Activated gamma-delta T cell (primary cell): ENCODE data around the gene LTB4R2.

ENCODE experiments used
- DNase-seq: peaks from one replicate; lab custom pipeline; 2025; lab: John Stamatoyannopoulos, UW

LTB4R2 gene

DNA sequence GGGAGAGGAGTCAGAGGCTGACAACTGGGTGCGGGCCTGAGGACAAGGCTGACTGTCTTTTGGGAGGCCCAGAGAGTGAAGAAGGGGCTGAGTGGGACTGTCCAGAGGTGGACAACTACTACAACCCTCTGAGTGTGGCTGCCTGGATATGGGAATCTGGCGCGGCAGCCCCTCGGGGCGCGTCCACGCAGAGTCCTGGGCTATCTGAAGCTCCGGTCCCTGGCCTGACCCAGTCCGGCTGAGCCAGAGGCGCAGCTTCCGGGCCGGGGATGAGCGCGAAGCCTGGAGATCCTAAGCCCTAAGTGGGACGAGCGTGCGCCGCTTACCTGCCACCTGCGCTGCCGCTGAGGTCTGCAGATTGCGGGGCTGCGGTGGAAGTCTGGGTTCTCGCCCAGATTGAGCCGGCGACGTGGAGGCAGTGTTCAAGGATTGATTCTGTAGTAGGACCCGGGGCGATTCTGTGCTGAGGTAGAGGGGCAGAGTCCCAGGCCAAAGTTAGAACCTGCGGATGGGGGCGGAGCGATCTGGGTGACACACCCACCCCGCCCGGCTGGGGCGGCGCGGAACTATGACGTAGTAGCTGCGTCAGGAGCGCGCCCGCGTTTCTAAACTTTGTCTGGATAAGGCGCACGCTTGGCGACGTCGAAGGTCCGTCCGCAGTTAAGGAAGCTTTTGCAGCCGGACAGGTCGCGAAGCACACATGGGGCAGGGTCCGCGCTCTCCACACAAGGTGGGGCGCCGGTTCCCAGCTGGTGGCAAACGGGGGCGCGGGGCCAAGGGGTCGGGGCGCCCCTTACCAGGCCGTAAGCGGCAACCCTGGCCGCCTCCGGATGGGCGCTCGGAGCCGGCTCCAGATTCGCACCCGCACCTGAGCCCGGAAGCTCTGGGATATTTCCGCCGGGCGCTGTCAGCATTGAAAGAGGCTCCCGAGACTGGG, 10.4 kb upstream of the LTB4R2 start, which contains the start of the genes DHRS1 and NOP9:
TSS of gene DHRS1 (minus strand) at position 526 of the 937 bp plus-strand sequence. CDS start 674 bp downstream, outside the sequence.
TSS of gene NOP9 (plus strand) at position 596 of the 937 bp plus-strand sequence. CDS start at position 701, 105 bp downstream.
- peak; percentile 87 for DNase-seq

- no peak for DNase-seq
Measured at GRCh38 chr14:24300326-24300980, 9.5 kb upstream of the LTB4R2 start.

DNA sequence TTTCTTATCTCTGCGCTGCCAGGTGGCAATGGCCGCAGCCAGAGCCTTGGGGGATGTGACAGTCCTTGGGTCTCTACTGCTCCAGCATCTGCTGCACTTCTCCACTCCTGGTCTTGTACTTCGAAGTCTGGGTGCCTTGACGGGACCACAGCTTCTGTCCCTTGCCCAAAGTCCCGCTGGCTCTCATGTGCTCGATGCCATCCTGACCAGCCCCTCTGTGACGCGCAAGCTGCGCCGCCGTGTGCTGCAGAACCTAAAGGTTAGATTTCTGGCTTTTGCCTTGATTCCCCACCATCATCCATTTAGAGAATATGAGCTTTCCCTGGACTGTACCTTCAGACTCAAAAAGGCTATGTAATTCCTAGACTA, 5.9 kb upstream of the LTB4R2 start:
- DNase-seq, result no peak

DNA sequence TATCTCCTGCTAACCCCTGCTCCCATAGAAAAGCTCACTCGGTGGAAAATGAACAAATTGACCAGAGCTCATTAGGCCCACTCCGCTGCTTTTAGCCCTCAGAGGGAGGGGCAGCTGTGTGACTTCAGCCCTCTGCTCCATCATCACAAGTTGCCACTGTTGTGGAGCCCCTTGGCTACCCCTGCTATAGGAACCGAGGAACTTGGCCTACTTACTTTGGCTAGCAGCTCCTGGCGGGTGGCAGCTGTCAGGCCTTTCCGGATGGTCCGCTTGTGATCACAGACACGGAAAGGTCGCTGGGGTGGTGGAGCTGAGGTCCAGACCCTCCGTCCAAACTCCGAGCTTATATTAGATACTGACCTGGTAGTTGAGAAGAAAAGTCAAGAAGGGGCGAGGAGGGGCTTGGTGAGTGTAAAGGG, 2.8 kb upstream of the LTB4R2 start:
- no peak for DNase-seq

DNA sequence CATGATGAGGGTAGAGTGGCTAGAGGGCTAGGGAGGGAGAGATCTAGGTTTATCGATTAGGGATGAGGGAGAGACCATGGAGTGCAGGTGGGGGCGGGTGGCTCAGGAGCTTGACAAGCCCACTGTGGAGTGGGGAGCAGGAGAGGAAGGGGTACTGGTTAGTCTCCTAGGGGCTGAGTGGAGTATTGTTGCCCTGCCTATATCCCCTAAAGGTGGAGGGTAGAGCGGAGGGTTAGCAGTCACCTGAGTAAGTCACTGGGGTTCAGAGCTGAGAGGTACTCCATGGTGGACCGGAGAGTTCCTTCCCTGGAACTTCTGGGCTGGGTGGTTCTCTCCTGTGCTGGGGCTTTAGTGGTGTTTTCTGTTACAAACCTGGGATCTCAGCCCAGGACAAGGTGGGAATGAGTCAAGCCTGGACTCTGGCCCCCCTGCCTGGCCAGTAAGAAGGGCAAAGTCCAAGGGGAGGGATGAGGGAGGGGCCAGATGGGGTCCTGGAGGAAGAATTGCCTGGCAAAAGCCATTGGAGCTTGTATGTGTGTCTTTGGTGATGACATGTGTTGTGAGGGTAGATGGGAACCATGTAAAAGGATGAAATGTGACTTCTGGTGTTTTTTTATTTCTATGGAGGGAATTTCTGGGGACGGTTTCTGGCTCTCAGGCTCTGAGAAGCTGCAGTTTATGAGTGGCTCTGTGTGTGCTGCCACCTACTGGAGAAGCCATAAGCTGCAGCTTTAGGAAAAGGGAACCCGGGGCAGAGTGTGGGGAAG, 2.2 kb upstream of the LTB4R2 start, which contains the start of gene CIDEB:
TSS of gene CIDEB (minus strand) at position 403 of the 767 bp plus-strand sequence. CDS start at position 284, 119 bp downstream.
- DNase-seq, result no peak

- no peak for DNase-seq
Measured at GRCh38 chr14:24308342-24309124, 1.4 kb upstream of the LTB4R2 start.

DNA sequence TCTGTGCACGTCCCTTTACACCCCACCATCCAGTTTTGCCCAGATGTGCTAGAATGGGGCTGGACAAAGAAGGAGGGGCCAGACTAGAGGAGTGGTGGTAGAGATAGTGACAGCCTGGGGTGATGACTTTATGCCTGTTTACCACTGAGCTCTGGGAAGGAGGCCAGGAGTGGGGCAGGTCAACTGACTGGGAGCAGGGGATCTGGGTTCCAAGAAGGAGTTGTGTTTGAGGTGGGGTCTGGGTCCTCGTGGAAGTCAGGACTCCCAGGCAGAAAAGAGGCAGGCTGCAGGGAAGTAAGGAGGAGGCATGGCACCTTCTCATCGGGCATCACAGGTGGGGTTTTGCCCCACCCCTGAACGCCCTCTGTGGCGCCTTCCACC, 315 bp downstream of the LTB4R2 start:
- no peak for DNase-seq

DNA sequence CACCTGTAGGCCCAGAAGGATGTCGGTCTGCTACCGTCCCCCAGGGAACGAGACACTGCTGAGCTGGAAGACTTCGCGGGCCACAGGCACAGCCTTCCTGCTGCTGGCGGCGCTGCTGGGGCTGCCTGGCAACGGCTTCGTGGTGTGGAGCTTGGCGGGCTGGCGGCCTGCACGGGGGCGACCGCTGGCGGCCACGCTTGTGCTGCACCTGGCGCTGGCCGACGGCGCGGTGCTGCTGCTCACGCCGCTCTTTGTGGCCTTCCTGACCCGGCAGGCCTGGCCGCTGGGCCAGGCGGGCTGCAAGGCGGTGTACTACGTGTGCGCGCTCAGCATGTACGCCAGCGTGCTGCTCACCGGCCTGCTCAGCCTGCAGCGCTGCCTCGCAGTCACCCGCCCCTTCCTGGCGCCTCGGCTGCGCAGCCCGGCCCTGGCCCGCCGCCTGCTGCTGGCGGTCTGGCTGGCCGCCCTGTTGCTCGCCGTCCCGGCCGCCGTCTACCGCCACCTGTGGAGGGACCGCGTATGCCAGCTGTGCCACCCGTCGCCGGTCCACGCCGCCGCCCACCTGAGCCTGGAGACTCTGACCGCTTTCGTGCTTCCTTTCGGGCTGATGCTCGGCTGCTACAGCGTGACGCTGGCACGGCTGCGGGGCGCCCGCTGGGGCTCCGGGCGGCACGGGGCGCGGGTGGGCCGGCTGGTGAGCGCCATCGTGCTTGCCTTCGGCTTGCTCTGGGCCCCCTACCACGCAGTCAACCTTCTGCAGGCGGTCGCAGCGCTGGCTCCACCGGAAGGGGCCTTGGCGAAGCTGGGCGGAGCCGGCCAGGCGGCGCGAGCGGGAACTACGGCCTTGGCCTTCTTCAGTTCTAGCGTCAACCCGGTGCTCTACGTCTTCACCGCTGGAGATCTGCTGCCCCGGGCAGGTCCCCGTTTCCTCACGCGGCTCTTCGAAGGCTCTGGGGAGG, 985 bp downstream of the LTB4R2 start, which contains the start of gene LTB4R:
TSS of gene LTB4R (plus strand) at position 857 of the 959 bp plus-strand sequence. CDS start 4,150 bp downstream, outside the sequence.
- DNase-seq, result peak; percentile 66

DNA sequence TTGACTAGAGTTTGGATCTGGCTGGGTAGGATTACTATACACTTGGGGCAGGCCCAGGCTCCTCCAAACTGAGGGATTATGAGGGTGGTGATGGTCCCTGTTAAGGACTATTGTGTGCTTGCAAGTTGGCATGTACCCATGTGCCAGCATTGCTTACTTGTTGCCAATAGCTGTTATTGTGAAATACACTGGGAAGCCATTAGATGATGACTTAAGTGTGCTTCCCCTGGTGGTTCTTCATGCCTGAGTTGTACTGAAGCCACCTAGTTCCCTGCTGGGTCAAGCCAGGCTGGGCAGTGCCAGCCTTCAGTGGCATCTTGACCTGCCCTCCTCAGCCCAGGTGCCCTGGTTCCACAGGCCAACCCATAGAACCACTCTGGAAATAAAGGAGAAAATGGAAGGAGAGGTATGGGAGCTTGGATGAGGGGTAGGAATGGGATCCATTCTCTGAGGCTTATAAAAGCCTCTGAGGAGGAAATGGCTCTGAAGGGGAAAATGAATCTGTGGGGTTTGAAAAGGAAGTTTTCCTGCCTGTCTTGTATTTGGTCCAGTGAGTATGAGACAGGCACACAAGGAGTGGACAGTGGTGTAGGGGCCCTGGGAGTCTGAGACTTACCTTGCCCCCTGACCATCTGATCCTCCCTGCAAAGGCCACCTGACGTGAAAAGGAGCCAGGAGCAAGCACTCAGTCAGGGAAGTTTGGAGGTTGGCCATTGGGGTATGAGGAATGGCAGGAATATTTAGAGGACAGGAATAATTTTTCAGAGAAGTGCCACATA, 2.1 kb downstream of the LTB4R2 start:
- DNase-seq, result no peak

GRCh38 chr14:24312736-24313507, 3.0 kb downstream of the LTB4R2 start:
- no peak for DNase-seq

GRCh38 chr14:24313913-24314312, 4.0 kb downstream of the LTB4R2 start:
- no peak for DNase-seq

DNA sequence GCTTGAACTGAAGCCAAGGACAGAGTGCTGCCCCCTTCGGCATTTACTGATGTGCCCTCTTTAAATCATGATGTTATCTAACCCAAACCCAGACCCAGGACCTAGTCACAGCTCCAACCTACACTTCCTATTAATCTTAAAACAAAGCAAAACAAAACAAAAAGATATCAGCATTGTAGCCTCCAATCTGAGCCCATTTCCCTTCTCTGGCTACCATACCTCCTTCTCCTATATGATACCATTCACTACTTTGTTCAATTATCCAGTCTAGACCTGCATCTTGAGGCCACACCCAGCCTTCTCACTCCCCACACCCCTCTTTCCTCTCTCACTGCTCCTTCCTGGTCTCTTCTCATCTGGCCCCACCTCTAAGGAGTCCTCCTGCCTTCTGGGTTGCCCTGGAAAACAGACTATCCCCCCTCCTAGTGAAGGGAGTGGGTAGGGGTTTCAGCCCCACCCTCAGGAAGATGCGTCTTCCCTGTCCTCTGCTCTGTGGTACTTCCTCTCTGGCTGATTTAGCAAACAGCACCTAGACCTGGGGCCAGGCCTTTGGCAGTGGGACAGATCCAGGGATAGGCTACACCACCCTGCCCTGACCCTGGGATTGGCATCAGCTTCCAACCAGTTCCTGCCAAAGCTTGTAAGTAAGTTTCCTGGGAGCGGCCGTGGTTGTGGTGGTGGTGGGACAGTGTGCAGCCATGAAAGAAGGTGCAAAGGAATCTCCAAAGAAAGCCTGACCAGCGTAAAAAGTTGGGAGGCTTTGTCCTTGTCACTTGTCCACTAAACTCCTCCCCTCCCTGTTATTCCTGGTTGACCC, 4.6 kb downstream of the LTB4R2 start:
- no peak for DNase-seq

DNA sequence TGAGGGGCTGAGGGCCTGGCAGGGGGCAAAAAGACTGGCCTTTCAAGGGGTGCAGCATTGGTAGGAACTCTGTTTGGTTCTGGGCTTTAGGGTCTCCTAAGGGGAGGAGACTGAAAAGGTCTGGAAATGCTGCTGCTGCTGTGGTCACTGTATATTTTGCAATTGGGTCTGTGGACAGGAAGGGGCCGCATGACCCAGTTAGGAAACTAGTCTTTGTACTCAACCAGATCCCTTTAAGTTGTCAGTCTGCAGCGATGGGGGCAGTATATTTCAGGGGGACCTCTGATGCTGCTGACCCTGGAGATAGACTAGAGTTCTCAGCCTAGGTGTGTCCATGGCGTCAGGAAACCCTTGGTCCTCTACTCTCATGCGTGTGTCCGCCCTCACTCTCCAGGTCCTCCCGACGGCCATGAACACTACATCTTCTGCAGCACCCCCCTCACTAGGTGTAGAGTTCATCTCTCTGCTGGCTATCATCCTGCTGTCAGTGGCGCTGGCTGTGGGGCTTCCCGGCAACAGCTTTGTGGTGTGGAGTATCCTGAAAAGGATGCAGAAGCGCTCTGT, 5.4 kb downstream of the LTB4R2 start:
- no peak for DNase-seq

DNA sequence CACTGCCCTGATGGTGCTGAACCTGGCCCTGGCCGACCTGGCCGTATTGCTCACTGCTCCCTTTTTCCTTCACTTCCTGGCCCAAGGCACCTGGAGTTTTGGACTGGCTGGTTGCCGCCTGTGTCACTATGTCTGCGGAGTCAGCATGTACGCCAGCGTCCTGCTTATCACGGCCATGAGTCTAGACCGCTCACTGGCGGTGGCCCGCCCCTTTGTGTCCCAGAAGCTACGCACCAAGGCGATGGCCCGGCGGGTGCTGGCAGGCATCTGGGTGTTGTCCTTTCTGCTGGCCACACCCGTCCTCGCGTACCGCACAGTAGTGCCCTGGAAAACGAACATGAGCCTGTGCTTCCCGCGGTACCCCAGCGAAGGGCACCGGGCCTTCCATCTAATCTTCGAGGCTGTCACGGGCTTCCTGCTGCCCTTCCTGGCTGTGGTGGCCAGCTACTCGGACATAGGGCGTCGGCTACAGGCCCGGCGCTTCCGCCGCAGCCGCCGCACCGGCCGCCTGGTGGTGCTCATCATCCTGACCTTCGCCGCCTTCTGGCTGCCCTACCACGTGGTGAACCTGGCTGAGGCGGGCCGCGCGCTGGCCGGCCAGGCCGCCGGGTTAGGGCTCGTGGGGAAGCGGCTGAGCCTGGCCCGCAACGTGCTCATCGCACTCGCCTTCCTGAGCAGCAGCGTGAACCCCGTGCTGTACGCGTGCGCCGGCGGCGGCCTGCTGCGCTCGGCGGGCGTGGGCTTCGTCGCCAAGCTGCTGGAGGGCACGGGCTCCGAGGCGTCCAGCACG, 6.1 kb downstream of the LTB4R2 start:
- no peak for DNase-seq

- DNase-seq, result no peak
Measured at GRCh38 chr14:24316597-24316950, 6.6 kb downstream of the LTB4R2 start.

- no peak for DNase-seq
Measured at GRCh38 chr14:24317141-24317928, 7.4 kb downstream of the LTB4R2 start.
